ENCODE measurements around the gene PTPRD.
A peak's percentile ranks its signal among the peaks of the same experiment; 100 is the strongest.

Gene PTPRD

DNA sequence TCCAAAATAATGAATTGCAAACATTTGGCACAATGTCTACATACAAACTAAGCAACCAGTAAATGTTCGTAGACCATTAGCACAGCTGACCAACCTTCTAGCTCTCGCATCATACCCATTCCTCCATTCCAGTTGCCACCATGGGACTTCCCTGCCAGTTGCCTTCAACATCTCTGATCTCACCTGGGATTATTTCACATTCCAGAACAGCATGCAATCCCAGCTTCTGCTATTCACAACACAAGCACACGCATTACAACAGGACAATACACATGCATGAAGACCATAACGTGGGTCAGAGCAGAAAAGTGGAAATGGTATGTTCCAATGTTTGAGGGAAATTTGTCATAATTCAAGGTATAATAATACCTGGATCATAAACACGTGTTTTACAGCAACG lies 1965.0 kb downstream of the PTPRD start:
- H3K36me3 ChIP-seq (ENCODE audit: insufficient read depth, low read length) = no peaks in the 10 kb centered on the region
- H3K9me3 ChIP-seq (ENCODE audit: low read length) = peaks cover 7% of the 10 kb centered on the region
- peaks cover 19% of the 10 kb centered on the region for H3K4me1 ChIP-seq (ENCODE audit: insufficient read depth, low read length)
- no peak overlapping the region for H3K4me3 ChIP-seq (ENCODE audit: low read length)
- no peaks in the 10 kb centered on the region for H3K27me3 ChIP-seq (ENCODE audit: insufficient read depth, low read length)
- no peak overlapping the region for H2AFZ ChIP-seq (ENCODE audit: low read depth, low read length)

DNA sequence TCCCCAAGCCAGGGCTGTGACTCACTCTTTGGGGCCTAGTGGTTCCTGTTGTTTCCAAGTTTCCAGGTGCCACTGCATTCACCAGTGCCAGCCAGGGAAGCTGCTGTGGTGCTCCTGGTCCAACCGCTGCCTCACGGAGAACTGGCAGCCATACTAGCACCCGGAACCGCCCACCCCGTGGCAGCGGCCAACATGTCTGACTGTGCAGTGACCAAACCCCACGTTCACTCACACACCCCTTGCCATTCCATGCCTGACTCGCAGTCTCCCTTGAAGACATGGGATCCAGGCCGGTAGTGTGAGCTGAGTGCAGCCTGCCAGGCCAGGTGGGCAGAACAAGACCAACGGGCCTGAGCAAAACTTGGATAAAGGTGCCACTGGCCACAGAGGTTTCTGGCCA lies 1968.2 kb downstream of the PTPRD start:
- H3K9me3 ChIP-seq (ENCODE audit: low read length) = peaks cover 7% of the 10 kb centered on the region

DNA sequence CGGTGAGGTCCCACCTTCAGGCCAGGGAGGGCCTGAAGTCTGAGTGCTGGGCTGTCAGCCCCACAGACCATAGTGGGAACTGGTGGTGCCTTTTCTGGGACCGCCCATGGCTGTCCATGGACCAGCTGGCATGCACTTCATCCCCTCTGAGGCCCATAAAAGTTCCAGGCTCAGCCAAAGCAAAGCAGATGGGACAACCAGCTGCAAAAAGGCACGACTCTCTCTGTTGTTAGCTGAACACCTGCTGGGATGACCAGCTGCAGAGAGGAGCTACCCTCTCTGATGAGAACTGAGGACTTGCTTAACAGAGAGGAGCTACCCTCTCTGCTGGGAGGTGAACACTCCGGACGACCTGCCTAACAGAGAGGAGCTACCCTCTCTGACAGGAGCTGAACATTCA lies 1968.9 kb downstream of the PTPRD start:
- peaks cover 7% of the 10 kb centered on the region for H3K9me3 ChIP-seq (ENCODE audit: low read length)
- no peak overlapping the region for H3K4me3 ChIP-seq (ENCODE audit: low read length)
- no peak overlapping the region for H2AFZ ChIP-seq (ENCODE audit: low read depth, low read length)
- no peaks in the 10 kb centered on the region for H3K27me3 ChIP-seq (ENCODE audit: insufficient read depth, low read length)
- H3K36me3 ChIP-seq (ENCODE audit: insufficient read depth, low read length) = no peaks in the 10 kb centered on the region
- H3K4me1 ChIP-seq (ENCODE audit: insufficient read depth, low read length) = no peaks in the 10 kb centered on the region

More for the DNA sequence above, 1968.2 kb downstream of the PTPRD start:
- Histone ChIP-seq H3K4me1 (ENCODE audit: insufficient read depth, low read length) (no peaks in the 10 kb centered on the region), H3K36me3 (ENCODE audit: insufficient read depth, low read length) (no peaks in the 10 kb centered on the region), H3K27me3 (ENCODE audit: insufficient read depth, low read length) (no peaks in the 10 kb centered on the region), H3K4me3 (ENCODE audit: low read length) (no peak overlapping the region), H2AFZ (ENCODE audit: low read depth, low read length) (no peak overlapping the region)

DNA sequence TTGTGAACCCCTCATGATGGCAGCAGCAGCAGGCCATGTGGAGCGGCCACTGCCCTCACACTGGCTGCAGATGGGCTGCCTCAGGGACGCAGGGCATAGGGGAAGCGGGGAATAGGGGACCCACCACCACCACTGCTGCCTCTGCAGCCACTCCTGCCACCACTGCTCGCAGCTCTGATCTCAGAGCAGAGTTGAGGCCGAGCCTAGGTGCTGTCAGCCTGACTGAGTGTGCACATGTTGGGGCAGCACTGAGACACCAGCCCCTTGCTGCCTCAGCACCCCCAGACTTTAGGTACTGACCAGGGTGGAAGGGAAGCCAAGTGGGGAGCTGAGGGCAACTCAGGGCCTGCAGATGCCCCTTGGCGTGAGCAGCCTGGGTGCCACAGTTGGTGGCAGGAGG lies 1969.3 kb downstream of the PTPRD start:
- Histone ChIP-seq H3K9me3 (ENCODE audit: low read length) (peaks cover 7% of the 10 kb centered on the region), H3K36me3 (ENCODE audit: insufficient read depth, low read length) (no peaks in the 10 kb centered on the region), H3K4me1 (ENCODE audit: insufficient read depth, low read length) (no peaks in the 10 kb centered on the region), H2AFZ (ENCODE audit: low read depth, low read length) (no peak overlapping the region), H3K4me3 (ENCODE audit: low read length) (no peak overlapping the region), H3K27me3 (ENCODE audit: insufficient read depth, low read length) (no peaks in the 10 kb centered on the region)

DNA sequence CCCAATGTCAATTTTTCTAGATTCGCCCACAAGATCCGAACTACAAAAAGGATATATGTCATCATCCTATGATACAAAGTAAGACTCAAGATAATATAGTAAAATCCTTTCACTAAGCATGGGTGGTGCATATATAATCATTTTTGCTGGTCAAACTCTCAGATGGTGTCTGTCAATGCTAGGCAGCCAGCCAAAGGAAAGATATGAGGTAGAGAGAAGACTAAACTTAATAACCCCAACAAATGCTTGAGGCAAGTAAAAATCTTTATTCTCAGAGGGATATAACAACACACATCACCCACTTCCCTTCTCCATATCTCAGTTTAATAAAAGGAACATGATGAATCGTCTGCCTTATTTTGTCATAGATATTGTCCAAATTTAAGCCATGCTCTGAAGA lies 1972.0 kb downstream of the PTPRD start:
- H2AFZ ChIP-seq (ENCODE audit: low read depth, low read length) = no peak overlapping the region
- H3K27me3 ChIP-seq (ENCODE audit: insufficient read depth, low read length) = no peaks in the 10 kb centered on the region
- H3K36me3 ChIP-seq (ENCODE audit: insufficient read depth, low read length) = no peaks in the 10 kb centered on the region
- no peak overlapping the region for H3K4me3 ChIP-seq (ENCODE audit: low read length)
- peaks cover 7% of the 10 kb centered on the region for H3K9me3 ChIP-seq (ENCODE audit: low read length)
- no peaks in the 10 kb centered on the region for H3K4me1 ChIP-seq (ENCODE audit: insufficient read depth, low read length)

DNA sequence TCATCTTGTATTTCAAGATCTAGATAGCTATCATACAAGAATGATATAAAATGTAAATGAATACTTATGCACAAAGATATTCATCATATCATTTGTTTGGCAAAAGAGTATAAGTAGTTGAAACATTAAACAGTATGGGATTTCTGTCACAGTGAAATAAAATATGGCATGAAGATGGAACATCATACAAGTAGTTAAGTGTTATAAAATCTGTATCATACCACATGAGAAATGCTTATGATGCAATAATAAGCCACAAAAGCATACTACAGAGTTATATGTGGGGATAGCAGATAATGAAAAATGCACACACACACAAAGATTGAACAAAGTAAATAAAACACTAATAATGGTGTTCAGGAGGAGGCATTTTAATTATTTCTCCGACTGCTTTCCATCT lies 1975.2 kb downstream of the PTPRD start:
- no peaks in the 10 kb centered on the region for H3K9me3 ChIP-seq (ENCODE audit: low read length)
- no peak overlapping the region for H3K4me3 ChIP-seq (ENCODE audit: low read length)
- H3K4me1 ChIP-seq (ENCODE audit: insufficient read depth, low read length) = no peaks in the 10 kb centered on the region

DNA sequence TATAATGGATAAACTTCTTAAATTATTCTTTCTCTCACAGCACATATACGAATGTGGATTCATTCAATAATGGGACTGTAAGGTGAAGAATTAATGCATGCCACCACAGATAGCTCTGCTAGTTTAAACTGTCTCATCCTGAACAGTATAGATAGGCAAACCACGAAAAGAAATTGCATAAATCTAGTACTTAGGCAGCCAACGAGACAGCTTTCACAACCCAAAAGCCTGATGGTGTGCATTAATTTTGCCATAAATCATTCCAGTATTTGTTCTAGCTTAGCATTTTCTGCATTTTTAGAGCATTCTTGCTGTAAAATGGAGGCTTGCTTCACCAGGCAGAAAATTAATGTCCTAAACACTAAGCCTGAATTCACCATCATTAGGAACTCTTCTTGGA lies 1979.0 kb downstream of the PTPRD start:
- no peaks in the 10 kb centered on the region for H3K9me3 ChIP-seq (ENCODE audit: low read length)
- H3K27me3 ChIP-seq (ENCODE audit: insufficient read depth, low read length) = no peaks in the 10 kb centered on the region
- no peaks in the 10 kb centered on the region for H3K4me1 ChIP-seq (ENCODE audit: insufficient read depth, low read length)
- peaks cover 9% of the 10 kb centered on the region for H3K36me3 ChIP-seq (ENCODE audit: insufficient read depth, low read length)
- no peak overlapping the region for H2AFZ ChIP-seq (ENCODE audit: low read depth, low read length)
- no peak overlapping the region for H3K4me3 ChIP-seq (ENCODE audit: low read length)

More for the DNA sequence above, 1975.2 kb downstream of the PTPRD start:
- H2AFZ ChIP-seq (ENCODE audit: low read depth, low read length) = no peak overlapping the region
- H3K36me3 ChIP-seq (ENCODE audit: insufficient read depth, low read length) = no peaks in the 10 kb centered on the region
- H3K27me3 ChIP-seq (ENCODE audit: insufficient read depth, low read length) = no peaks in the 10 kb centered on the region

DNA sequence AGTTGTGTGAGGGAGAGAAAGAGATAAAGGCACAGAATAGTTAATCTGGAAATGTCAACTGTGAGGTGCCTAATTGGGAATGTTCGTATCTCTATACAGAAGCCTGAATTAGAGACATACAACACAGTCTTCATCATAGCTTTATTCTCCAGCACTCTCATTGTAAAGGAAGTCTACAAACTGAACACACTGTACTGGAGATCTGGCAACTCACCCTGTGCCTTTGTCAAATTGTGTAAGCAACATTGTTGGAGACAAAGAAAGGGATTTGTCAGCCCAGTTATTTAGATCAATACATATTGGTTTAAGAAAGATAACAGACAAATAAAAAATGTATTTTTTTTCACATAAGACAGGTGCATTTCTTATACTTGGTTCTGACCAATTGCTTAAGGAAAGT lies 1980.3 kb downstream of the PTPRD start:
- H3K4me3 ChIP-seq (ENCODE audit: low read length) = no peak overlapping the region
- no peaks in the 10 kb centered on the region for H3K27me3 ChIP-seq (ENCODE audit: insufficient read depth, low read length)
- H3K4me1 ChIP-seq (ENCODE audit: insufficient read depth, low read length) = peaks cover 11% of the 10 kb centered on the region
- H2AFZ ChIP-seq (ENCODE audit: low read depth, low read length) = no peak overlapping the region
- H3K36me3 ChIP-seq (ENCODE audit: insufficient read depth, low read length) = peaks cover 9% of the 10 kb centered on the region
- H3K9me3 ChIP-seq (ENCODE audit: low read length) = no peaks in the 10 kb centered on the region

DNA sequence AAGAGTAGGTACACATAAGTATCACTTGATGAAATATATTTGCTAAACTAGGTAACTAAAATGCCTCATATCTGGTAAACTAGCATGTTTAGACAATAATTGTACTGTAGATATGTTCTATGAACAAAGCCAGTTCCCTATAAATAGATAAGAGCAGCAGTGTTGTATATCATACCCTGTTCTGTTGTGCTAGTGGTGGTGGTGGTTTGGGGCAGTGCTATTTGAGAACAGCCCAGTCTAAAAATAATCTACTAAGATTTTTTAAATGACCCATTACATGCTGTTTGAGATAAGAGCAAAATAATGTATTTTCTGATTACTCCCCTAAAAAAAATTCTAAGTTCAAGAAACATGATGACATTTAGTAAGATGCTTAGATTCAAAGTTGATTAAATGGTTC lies 1984.0 kb downstream of the PTPRD start:
- peaks cover 14% of the 10 kb centered on the region for H3K4me1 ChIP-seq (ENCODE audit: insufficient read depth, low read length)
- peaks cover 9% of the 10 kb centered on the region for H3K36me3 ChIP-seq (ENCODE audit: insufficient read depth, low read length)
- H3K4me3 ChIP-seq (ENCODE audit: low read length) = no peak overlapping the region
- no peaks in the 10 kb centered on the region for H3K9me3 ChIP-seq (ENCODE audit: low read length)
- no peaks in the 10 kb centered on the region for H3K27me3 ChIP-seq (ENCODE audit: insufficient read depth, low read length)
- H2AFZ ChIP-seq (ENCODE audit: low read depth, low read length) = no peak overlapping the region

DNA sequence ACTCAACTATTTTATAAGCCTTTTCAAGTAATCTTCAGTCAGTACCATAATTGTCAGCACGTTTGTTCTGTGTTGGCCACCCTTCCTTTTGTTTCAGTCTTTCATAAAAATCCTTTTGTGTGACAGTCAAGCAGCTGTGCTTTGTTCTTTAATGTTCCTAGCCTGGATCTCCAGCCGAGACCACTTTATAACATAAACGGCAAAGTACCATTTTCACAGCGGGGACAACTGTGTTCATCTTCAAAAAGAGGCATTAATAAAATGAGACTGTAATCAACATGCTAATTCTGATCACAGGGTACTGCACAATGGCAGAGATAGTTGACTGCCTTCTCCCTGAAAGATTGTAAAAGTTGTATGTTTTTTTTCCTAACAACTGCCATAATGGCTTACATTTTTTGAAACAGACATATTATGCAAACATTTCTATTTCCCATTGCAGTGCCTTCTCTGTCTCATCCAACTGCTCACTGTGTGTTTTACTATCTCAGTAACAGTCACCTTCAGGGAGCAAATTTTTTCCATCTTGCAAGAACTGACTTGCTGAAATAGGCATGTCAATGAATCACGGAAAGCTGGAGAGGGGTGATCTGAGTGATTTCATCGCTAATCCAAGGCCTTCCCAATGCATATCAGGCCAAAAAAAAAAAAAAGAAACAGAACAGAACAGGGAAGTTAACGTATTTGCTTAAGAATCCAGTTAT lies 1984.7 kb downstream of the PTPRD start:
- Histone ChIP-seq H3K4me1 (ENCODE audit: insufficient read depth, low read length) (peaks cover 14% of the 10 kb centered on the region), H3K27me3 (ENCODE audit: insufficient read depth, low read length) (no peaks in the 10 kb centered on the region), H2AFZ (ENCODE audit: low read depth, low read length) (peak overlapping the region; percentile 43), H3K36me3 (ENCODE audit: insufficient read depth, low read length) (peaks cover 9% of the 10 kb centered on the region), H3K9me3 (ENCODE audit: low read length) (no peaks in the 10 kb centered on the region), H3K4me3 (ENCODE audit: low read length) (no peak overlapping the region)

DNA sequence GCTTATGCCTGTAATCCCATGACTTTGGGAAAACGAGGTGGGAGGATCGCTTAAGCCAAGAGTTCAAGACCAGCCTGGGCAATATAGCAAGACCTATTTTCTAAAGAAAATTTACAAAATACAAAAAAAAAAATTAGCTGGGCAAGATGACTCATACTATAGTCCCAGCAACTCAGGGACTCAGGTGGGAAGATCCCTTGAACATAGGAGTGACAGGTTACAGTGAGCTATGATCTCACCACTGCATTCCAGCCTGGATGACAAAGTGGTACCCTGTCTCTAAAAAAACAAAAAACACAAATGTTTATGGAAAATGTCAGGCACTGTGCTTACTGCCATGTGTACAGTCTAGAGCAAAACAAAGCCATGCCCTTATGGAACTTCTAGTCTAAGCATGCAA lies 1989.9 kb downstream of the PTPRD start:
- no peaks in the 10 kb centered on the region for H3K27me3 ChIP-seq (ENCODE audit: insufficient read depth, low read length)
- H2AFZ ChIP-seq (ENCODE audit: low read depth, low read length) = no peak overlapping the region
- H3K4me3 ChIP-seq (ENCODE audit: low read length) = no peak overlapping the region
- H3K36me3 ChIP-seq (ENCODE audit: insufficient read depth, low read length) = no peaks in the 10 kb centered on the region
- H3K4me1 ChIP-seq (ENCODE audit: insufficient read depth, low read length) = peaks cover 7% of the 10 kb centered on the region
- no peaks in the 10 kb centered on the region for H3K9me3 ChIP-seq (ENCODE audit: low read length)

DNA sequence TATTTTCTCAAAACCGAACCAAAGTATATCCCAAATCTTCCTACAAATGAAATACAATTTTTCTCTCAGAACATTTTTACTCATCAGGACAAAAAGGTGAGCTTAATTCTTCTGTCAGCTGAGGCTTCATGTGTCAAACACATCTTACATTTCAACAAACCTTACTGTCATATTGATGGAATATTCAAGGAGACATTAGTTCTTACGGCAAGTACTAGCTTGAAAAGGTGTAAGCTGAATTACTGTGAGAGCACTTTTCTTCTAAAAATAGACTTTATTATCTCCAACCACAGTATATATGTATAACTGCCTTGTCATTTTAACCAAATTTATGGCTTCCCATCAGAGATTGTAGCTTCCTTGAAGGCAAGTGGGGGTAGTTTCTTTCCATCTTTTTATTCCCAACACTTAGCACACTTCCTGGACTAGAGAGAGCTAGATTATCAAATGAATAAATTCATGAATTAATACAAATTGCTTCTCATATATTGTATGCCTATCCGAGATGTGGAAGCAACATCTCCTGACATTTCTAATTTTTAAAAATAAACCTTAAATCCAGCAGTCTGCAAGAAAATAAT lies 1990.5 kb downstream of the PTPRD start:
- no peaks in the 10 kb centered on the region for H3K36me3 ChIP-seq (ENCODE audit: insufficient read depth, low read length)
- no peak overlapping the region for H3K4me3 ChIP-seq (ENCODE audit: low read length)
- no peaks in the 10 kb centered on the region for H3K9me3 ChIP-seq (ENCODE audit: low read length)
- no peak overlapping the region for H2AFZ ChIP-seq (ENCODE audit: low read depth, low read length)
- no peaks in the 10 kb centered on the region for H3K27me3 ChIP-seq (ENCODE audit: insufficient read depth, low read length)
- peaks cover 2% of the 10 kb centered on the region for H3K4me1 ChIP-seq (ENCODE audit: insufficient read depth, low read length)

DNA sequence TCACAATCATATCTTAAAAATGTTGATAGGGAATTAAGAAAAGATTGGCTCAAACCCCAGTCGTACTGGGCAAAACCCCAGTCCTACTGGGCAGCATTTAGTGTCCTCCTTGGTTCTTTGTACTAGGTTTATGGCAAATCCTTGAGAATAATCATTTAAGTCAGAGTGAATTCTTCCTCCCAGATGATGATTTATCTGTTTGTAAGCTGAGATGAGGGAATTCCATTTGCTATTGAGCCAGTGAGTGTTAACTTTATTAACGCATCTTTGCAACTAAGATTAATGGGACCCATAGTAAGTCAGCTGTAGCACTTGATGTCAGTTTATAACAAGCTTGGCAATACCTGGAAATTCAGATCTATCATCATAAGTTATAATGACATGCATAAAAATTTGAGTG lies 1991.4 kb downstream of the PTPRD start:
- Histone ChIP-seq H3K9me3 (ENCODE audit: low read length) (no peaks in the 10 kb centered on the region), H3K27me3 (ENCODE audit: insufficient read depth, low read length) (no peaks in the 10 kb centered on the region), H2AFZ (ENCODE audit: low read depth, low read length) (no peak overlapping the region), H3K36me3 (ENCODE audit: insufficient read depth, low read length) (no peaks in the 10 kb centered on the region), H3K4me3 (ENCODE audit: low read length) (no peak overlapping the region), H3K4me1 (ENCODE audit: insufficient read depth, low read length) (no peaks in the 10 kb centered on the region)

DNA sequence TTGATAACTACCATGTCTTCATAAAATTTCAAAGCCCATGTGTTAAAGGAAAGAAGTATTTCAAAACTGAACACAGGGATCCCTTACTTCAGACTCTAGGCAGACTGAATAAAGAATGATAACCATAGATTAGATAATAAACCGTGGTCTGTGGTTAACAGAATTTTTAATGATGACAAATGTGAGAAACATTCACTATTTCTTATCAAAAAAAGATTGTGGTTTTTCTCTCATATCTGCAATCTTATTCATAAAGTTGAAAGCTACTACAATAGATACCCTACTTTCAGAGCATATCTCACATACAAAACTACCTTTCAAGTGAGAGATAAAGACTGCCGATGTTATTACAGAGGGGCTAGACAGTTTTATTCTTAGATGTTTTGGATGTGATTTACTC lies 1996.4 kb downstream of the PTPRD start:
- Histone ChIP-seq H3K4me3 (ENCODE audit: low read length) (no peak overlapping the region), H3K36me3 (ENCODE audit: insufficient read depth, low read length) (no peaks in the 10 kb centered on the region), H3K27me3 (ENCODE audit: insufficient read depth, low read length) (no peaks in the 10 kb centered on the region), H2AFZ (ENCODE audit: low read depth, low read length) (no peak overlapping the region), H3K4me1 (ENCODE audit: insufficient read depth, low read length) (peaks cover 6% of the 10 kb centered on the region), H3K9me3 (ENCODE audit: low read length) (no peaks in the 10 kb centered on the region)
